Stimulated activated CD4-positive, alpha-beta T cell treated with anti-CD3 and anti-CD28 coated beads, Interleukin-15, amount 100 ng/mL, for 1 hour (primary cell): ENCODE results near the gene LRRN4.
"Not testable (repeated sequence)": the region's sequence is repeated elsewhere in the genome, so short reads cannot be mapped to it uniquely, and the experiment has no call there.

Experiments used
- DNase-seq, 2 donors: peaks; one replicate each; pipeline ENCODE4 v3.0.0-alpha.2; 2020; ENCODE audit warnings: low read depth in 1 of 2, low spot score in 1 of 2

The LRRN4 gene

GRCh38 chr20:6034134-6034969 is 19.5 kb downstream of the LRRN4 start:
- no peak for DNase-seq

- not testable (repeated sequence) for DNase-seq
Observed at GRCh38 chr20:6032907-6033306, 21.0 kb downstream of the LRRN4 start.

GRCh38 chr20:6030453-6031080 is 23.3 kb downstream of the LRRN4 start:
- DNase-seq: no peak

- no peak for DNase-seq
Observed at GRCh38 chr20:6029538-6029937, 24.3 kb downstream of the LRRN4 start.

GRCh38 chr20:6028818-6029217 is 25.0 kb downstream of the LRRN4 start:
- no peak for DNase-seq

GRCh38 chr20:6026051-6026450 is 27.8 kb downstream of the LRRN4 start:
- no peak for DNase-seq

GRCh38 chr20:6024768-6025167 is 29.1 kb downstream of the LRRN4 start:
- no peak for DNase-seq

GRCh38 chr20:6017880-6018279 is 36.0 kb downstream of the LRRN4 start:
- no peak for DNase-seq

- DNase-seq: no peak
Observed at GRCh38 chr20:6017467-6017866, 36.4 kb downstream of the LRRN4 start.

- no peak for DNase-seq
Observed at GRCh38 chr20:6014957-6015356, 38.9 kb downstream of the LRRN4 start.

GRCh38 chr20:6014017-6014416 is 39.8 kb downstream of the LRRN4 start:
- no peak for DNase-seq

- DNase-seq: no peak
Observed at GRCh38 chr20:6012179-6012578, 41.7 kb downstream of the LRRN4 start.

GRCh38 chr20:6008254-6008653 is 45.6 kb downstream of the LRRN4 start:
- no peak for DNase-seq

- no peak for DNase-seq
Observed at GRCh38 chr20:6007529-6008103, 46.2 kb downstream of the LRRN4 start.

- no peak for DNase-seq
Observed at GRCh38 chr20:6007094-6007528, 46.7 kb downstream of the LRRN4 start.

- no peak for DNase-seq
Observed at GRCh38 chr20:6006603-6006949, 47.3 kb downstream of the LRRN4 start.

- DNase-seq: no peak
Observed at GRCh38 chr20:6000871-6001270, 53.0 kb downstream of the LRRN4 start.

- no peak for DNase-seq
Observed at GRCh38 chr20:5999783-6000182, 54.1 kb downstream of the LRRN4 start.

GRCh38 chr20:5996765-5997164 is 57.1 kb downstream of the LRRN4 start:
- no peak for DNase-seq

GRCh38 chr20:5991623-5992441 is 62.0 kb downstream of the LRRN4 start:
- no peak for DNase-seq

GRCh38 chr20:5990946-5991345 is 62.9 kb downstream of the LRRN4 start:
- no peak for DNase-seq
